Activated B cell treated with CpG ODN at 0.5 μM for 24 hours (primary cell): ENCODE measurements around the gene KIF25. TPM values are rescaled to one million over a fixed set of nuclear protein-coding genes. Genes with fewer than 3 reads are reported as not detected.

Source experiments
- ATAC-seq: fragments of 200-7000 bp; cut with Tn5 transposase; one replicate; pipeline ENCODE4 v1.10.0; 2021; ENCODE audit warnings: low read depth, mild to moderate bottlenecking, moderate library complexity
- CTCF ChIA-PET: fragments of 350-600 bp; sonication (Branson Sonifier 250); formaldehyde crosslinking; loops from one replicate; lab custom pipeline; 2021; ENCODE audit warnings: antibody characterized with exemption; lab: Charles Lee
- POLR2A ChIA-PET: fragments of 350-600 bp; sonication (Branson Sonifier 250); formaldehyde crosslinking; loops from one replicate; lab custom pipeline; 2021; ENCODE audit warnings: antibody characterized with exemption; lab: Charles Lee
- DNase-seq: peaks from one replicate; pipeline ENCODE4 v3.0.0; 2022
- H3K27ac Mint-ChIP-seq: one replicate; pipeline ENCODE4 v1.8.0; 2020; ENCODE audit warnings: mixed read lengths
- H3K27me3 Mint-ChIP-seq: one replicate; pipeline ENCODE4 v1.8.0; 2021; ENCODE audit warnings: mixed read lengths
- H3K36me3 Mint-ChIP-seq: one replicate; pipeline ENCODE4 v1.8.0; 2021; ENCODE audit warnings: low read depth, mixed read lengths
- H3K4me1 Mint-ChIP-seq: one replicate; pipeline ENCODE4 v1.8.0; 2021; ENCODE audit warnings: mixed read lengths
- H3K4me3 Mint-ChIP-seq: one replicate; pipeline ENCODE4 v1.8.0; 2020; ENCODE audit warnings: mild to moderate bottlenecking, mixed read lengths
- H3K9me3 Mint-ChIP-seq: one replicate; pipeline ENCODE4 v1.8.0; 2020; ENCODE audit warnings: mixed read lengths
- intact Hi-C: fragments of 100-400 bp; cut with micrococcal nuclease; formaldehyde crosslinking; loops from one replicate; pipeline ENCODE4 v1.15.1; 2024
- total RNA-seq: library from RNA; stranded (reverse); gene quantifications from 2 replicates; pipeline ENCODE4 v1.2.3, GENCODE V29; 2022
- TF ChIP-seq, protein P1 (sequence below): fragments of 200-600 bp; IDR thresholded peaks from one replicate; pipeline ENCODE4 v1.8.0; 2022; ENCODE audit warnings: antibody characterized with exemption, mild to moderate bottlenecking

The KIF25 gene
- total RNA-seq, 1 donor from 2014 or later = not detected

DNA sequence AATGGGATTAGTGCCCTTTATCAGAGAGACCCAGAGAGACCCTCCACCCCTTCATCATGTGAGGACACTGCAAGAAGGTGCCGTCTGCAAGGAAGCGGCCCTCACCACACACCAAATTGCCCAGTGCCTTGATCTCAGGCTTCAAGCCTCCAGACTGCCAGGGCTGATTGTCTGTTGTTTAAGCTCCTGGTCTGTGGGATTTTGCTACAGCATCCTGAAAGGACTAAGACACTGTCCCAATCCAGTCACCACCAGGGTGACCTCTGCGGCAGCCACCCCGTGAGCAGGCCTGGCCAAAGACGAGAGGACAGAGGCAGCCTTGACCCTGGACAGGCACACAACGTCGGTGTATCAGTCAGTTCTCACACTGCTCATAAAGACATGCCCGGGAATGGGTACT is 95.1 kb downstream of the KIF25 start:
- no peaks in the 10 kb centered on the region for H3K36me3 Mint-ChIP-seq
- H3K9me3 Mint-ChIP-seq = peaks cover 4% of the 10 kb centered on the region
- ChIA-PET POLR2A (no interaction called here), CTCF (no interaction called here)
- H3K27ac Mint-ChIP-seq = no peak overlapping the region
- no peak overlapping the region for H3K4me3 Mint-ChIP-seq
- no peak for DNase-seq
- TF ChIP-seq, protein P1, sequence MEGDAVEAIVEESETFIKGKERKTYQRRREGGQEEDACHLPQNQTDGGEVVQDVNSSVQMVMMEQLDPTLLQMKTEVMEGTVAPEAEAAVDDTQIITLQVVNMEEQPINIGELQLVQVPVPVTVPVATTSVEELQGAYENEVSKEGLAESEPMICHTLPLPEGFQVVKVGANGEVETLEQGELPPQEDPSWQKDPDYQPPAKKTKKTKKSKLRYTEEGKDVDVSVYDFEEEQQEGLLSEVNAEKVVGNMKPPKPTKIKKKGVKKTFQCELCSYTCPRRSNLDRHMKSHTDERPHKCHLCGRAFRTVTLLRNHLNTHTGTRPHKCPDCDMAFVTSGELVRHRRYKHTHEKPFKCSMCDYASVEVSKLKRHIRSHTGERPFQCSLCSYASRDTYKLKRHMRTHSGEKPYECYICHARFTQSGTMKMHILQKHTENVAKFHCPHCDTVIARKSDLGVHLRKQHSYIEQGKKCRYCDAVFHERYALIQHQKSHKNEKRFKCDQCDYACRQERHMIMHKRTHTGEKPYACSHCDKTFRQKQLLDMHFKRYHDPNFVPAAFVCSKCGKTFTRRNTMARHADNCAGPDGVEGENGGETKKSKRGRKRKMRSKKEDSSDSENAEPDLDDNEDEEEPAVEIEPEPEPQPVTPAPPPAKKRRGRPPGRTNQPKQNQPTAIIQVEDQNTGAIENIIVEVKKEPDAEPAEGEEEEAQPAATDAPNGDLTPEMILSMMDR = no peak
- intact Hi-C loops = no loop called here
- no peaks in the 10 kb centered on the region for H3K4me1 Mint-ChIP-seq
- peaks cover 1% of the 10 kb centered on the region for H3K27me3 Mint-ChIP-seq
- ATAC-seq = no peak

DNA sequence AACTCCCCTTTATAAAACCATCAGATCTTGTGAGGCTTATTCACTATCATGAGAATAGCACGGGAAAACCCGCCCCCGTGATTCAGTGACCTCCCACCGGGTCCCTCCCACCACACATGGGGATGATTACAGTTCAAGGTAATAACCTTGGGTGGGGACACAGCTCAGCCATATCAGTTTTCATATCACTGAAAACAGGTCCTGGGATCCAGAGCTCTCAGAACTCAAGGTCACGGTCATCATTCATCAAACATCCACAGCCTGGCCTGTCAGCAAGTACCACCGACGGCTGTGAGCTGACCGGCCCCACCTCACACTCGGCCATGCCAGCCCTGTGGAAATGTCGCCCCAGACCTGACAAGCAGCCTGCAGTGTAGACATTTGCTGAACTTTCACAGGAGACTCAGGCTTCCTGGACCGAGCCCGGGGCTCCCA is 95.6 kb downstream of the KIF25 start:
- intact Hi-C loops = no loop called here
- Mint-ChIP-seq H3K36me3 (no peaks in the 10 kb centered on the region), H3K27me3 (no peaks in the 10 kb centered on the region), H3K4me3 (no peak overlapping the region), H3K27ac (no peak overlapping the region), H3K4me1 (no peaks in the 10 kb centered on the region), H3K9me3 (peaks cover 4% of the 10 kb centered on the region)
- TF ChIP-seq, protein P1 = no peak
- no peak for DNase-seq
- ChIA-PET POLR2A (no interaction called here), CTCF (no interaction called here)
- no peak for ATAC-seq

DNA sequence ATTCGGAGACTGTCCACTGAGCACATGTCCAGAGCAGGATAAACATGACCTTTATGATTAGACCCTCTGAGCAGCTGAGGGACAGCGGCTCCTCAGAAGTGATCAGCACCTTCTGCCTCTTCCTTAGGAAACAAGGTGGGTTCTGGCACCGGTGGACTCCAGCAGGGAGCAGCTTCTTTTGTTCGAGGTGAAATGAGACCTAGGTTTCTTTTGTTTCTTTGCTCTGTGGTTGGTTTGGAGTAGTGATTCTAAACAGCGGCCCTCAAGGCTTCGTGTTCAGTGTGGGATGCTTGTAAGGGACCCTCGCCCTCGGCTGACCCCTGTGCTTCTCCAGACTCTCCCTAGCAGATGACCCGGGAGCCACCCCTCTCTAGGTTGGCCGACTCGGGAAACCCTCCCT is 96.2 kb downstream of the KIF25 start:
- TF ChIP-seq, protein P1 = no peak
- POLR2A ChIA-PET = no interaction called here
- intact Hi-C loops = no loop called here
- no peak for ATAC-seq
- Mint-ChIP-seq H3K27ac (no peak overlapping the region), H3K9me3 (peaks cover 4% of the 10 kb centered on the region), H3K4me1 (no peaks in the 10 kb centered on the region), H3K36me3 (no peaks in the 10 kb centered on the region), H3K27me3 (no peaks in the 10 kb centered on the region), H3K4me3 (no peak overlapping the region)
- DNase-seq = no peak
- CTCF ChIA-PET = no interaction called here

Other genes starting within 250 kb of the KIF25 start
- gene AFDN, start 170.8 kb upstream of the KIF25 start, total RNA-seq = 38.0 and 41.2 TPM in 2 replicates
- gene FRMD1, start 81.5 kb downstream of the KIF25 start, total RNA-seq = not detected in 2 replicates